Kidney epithelial cell (primary cell): ENCODE data around the gene BSG. TPM values are rescaled to one million over a fixed set of nuclear protein-coding genes. Genes with fewer than 3 reads are reported as not detected.
A peak's percentile ranks its signal among the peaks of the same experiment; 100 is the strongest.

ENCODE experiments used
- DNase-seq: peaks from one replicate; pipeline ENCODE4 v3.0.0-alpha.2; 2010; ENCODE audit warnings: low read depth
- H3K27me3 ChIP-seq: 2 replicates; pipeline ENCODE4 v1.6.0; 2011; ENCODE audit warnings: low read length; ENCODE audit not compliant: control insufficient read depth, insufficient read depth
- H3K36me3 ChIP-seq: 2 replicates; pipeline ENCODE4 v1.5.1; 2011; ENCODE audit warnings: low read length; ENCODE audit not compliant: control insufficient read depth, insufficient read depth
- H3K4me3 ChIP-seq: 2 replicates; pipeline ENCODE4 v1.5.1; 2011; ENCODE audit warnings: low read depth, mild to moderate bottlenecking, control low read depth, low read length
- CTCF ChIP-seq: IDR thresholded peaks from 2 replicates; pipeline ENCODE4 v1.5.1; 2011; ENCODE audit warnings: mild to moderate bottlenecking, moderate library complexity, low read length, control low read depth, inconsistent platforms; ENCODE audit not compliant: insufficient read depth, poor library complexity, severe bottlenecking
- total RNA-seq: library from RNA; depleted of rRNA; stranded (reverse); fragments of >200 nt; gene quantifications from 2 replicates; pipeline ENCODE4 v1.2.3, GENCODE V29; 2015

The BSG gene
- total RNA-seq, 1 donor from 2014 or later: 838 TPM

GRCh38 chr19:530134-531008 lies 42.0 kb upstream of the BSG start:
- H3K36me3 ChIP-seq: no peaks in the 10 kb centered on the region
- H3K27me3 ChIP-seq: peaks cover 7% of the 10 kb centered on the region
- DNase-seq: no peak
- TF ChIP-seq CTCF: no peak
- peak overlapping the region; percentile 95 for H3K4me3 ChIP-seq

- Histone ChIP-seq H3K4me3 (peak overlapping the region; percentile 95), H3K36me3 (no peaks in the 10 kb centered on the region), H3K27me3 (peaks cover 2% of the 10 kb centered on the region)
- no peak for TF ChIP-seq CTCF
- no peak for DNase-seq
Measured at GRCh38 chr19:531009-531752, 41.2 kb upstream of the BSG start.

- Histone ChIP-seq H3K36me3 (no peaks in the 10 kb centered on the region), H3K27me3 (no peaks in the 10 kb centered on the region), H3K4me3 (peak within 1 kb of the TSS; percentile 95)
- DNase-seq: no peak
- no peak for TF ChIP-seq CTCF
Measured at GRCh38 chr19:531753-532560, 40.4 kb upstream of the BSG start, which contains the start of gene CDC34. Gene CDC34, plus strand, starts transcription at chr19:531760. Its CDS starts 172 bp downstream, at chr19:531932.

GRCh38 chr19:532561-533363 lies 39.6 kb upstream of the BSG start:
- Histone ChIP-seq H3K4me3 (peak overlapping the region; percentile 95), H3K27me3 (no peaks in the 10 kb centered on the region), H3K36me3 (no peaks in the 10 kb centered on the region)
- DNase-seq: no peak
- peak; percentile 54 for TF ChIP-seq CTCF
